ENCODE measurements around the gene MPZL3.

DNA sequence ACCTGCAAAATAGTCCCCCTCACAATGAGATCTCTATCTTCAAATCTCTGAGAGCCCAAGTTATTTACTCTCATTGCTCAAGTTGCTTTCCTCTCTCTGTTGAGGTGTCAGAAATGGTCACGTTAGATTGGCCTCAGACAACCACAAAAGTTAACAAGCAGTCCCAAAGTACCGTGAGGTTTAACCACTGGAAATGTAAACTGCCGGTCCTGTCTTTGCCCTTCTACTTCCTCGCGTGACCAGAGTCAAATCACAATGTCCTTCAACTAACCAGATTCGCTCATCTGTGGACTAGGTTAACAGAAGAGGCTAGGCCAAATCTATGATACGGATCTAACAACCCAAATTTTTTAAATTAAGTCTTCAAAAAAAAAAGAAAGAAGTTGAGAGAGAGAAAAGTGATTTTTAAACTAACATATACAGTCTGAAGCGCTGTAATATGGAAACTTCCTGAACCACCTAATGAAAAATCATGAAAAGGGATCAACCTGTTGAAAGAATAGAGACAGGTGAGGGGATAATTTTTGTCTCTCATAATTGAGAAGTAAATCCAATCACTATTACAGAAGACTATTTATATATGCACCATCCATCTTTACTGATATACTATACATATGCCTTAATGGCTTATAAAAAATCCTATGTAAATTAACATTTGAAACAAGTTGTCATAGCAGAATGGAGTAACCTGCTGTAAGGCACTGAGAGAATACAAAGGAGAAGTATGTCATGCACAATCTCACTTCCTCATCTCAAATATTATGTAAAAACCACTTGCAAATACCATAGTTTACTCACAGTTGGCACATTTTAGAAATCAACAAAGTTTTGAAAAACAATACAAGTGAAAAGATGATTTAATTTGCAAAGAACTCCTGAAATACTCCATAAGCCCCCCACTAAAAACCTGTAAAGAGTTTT lies 24.0 kb downstream of the MPZL3 start:
- TF ChIP-seq, protein P1, sequence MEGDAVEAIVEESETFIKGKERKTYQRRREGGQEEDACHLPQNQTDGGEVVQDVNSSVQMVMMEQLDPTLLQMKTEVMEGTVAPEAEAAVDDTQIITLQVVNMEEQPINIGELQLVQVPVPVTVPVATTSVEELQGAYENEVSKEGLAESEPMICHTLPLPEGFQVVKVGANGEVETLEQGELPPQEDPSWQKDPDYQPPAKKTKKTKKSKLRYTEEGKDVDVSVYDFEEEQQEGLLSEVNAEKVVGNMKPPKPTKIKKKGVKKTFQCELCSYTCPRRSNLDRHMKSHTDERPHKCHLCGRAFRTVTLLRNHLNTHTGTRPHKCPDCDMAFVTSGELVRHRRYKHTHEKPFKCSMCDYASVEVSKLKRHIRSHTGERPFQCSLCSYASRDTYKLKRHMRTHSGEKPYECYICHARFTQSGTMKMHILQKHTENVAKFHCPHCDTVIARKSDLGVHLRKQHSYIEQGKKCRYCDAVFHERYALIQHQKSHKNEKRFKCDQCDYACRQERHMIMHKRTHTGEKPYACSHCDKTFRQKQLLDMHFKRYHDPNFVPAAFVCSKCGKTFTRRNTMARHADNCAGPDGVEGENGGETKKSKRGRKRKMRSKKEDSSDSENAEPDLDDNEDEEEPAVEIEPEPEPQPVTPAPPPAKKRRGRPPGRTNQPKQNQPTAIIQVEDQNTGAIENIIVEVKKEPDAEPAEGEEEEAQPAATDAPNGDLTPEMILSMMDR (IDR thresholded peaks at IDR 0.05) = no peak
- TF ChIP-seq POLR2A (IDR thresholded peaks at IDR 0.05) = no peak

Data from esophagus squamous epithelium (tissue), 4 donors.